Islet precursor cell (in vitro differentiated cells): ENCODE data around the gene CLEC2D.
"Not testable (repeated sequence)": the region's sequence is repeated elsewhere in the genome, so short reads cannot be mapped to it uniquely, and the experiment has no call there.

Experiments
- DNase-seq: peaks from one replicate; pipeline ENCODE4 v3.0.0-alpha.2; 2018

The CLEC2D gene

GRCh38 chr12:9669534-9669933, at the start of gene CLEC2D:
Gene CLEC2D (plus strand): TSS chr12:9669713. CDS start chr12:9669735, 22 bp downstream.
- no peak for DNase-seq

- DNase-seq, result no peak
Measured at GRCh38 chr12:9625019-9625418, 44.5 kb upstream of the CLEC2D start.

GRCh38 chr12:9626291-9626690, 43.2 kb upstream of the CLEC2D start:
- no peak for DNase-seq

GRCh38 chr12:9626821-9627220, 42.7 kb upstream of the CLEC2D start:
- DNase-seq, result no peak

DNA sequence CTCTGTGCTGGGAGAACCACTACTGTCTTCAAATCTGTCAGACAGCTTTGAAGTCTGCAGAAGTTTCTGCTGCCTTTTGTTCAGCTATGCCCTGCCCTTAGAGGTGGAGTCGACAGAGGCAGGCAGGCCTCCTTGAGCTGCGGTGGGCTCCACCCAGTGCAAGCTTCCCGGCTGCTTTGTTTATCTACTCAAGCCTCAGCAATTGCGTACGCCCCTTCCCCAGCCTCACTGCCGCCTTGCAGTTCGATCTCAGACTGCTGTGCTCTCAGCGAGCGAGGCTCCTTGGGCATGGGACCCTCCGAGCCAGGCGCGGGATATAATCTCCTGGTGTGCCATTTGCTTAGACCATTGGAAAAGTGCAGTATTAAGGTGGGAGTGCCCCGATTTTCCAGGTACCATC, 36.7 kb upstream of the CLEC2D start:
- DNase-seq, result no peak

DNA sequence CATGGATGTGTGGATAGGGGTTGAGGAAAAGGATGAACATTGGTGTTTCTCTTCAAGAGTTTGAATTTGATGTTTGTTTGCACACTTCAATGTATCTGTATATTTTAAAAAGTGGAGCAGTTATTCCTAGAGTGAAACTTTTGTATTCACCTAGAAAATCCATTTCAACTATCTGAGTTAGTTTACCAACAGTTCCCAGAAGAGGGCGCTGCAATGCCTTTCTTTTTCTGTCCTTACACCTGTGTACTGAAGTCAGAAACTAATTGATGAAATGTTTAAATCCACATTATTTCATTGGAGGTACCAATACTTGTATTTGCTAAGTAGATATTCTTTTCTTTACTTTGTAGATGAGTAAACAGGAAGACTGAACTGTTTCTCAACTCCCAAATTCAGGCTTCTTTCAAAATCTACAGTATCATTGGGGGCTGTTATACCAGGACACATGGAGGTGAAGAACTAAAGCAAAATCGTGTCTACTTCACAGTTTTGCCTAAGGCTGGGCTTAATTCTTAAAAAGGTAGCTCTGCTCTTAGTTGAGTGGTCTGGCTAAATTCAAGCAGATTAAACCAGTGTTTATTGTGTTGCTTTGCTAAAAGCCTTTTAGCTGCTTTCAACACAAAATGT, 35.2 kb upstream of the CLEC2D start:
- peak; percentile 60 for DNase-seq

DNA sequence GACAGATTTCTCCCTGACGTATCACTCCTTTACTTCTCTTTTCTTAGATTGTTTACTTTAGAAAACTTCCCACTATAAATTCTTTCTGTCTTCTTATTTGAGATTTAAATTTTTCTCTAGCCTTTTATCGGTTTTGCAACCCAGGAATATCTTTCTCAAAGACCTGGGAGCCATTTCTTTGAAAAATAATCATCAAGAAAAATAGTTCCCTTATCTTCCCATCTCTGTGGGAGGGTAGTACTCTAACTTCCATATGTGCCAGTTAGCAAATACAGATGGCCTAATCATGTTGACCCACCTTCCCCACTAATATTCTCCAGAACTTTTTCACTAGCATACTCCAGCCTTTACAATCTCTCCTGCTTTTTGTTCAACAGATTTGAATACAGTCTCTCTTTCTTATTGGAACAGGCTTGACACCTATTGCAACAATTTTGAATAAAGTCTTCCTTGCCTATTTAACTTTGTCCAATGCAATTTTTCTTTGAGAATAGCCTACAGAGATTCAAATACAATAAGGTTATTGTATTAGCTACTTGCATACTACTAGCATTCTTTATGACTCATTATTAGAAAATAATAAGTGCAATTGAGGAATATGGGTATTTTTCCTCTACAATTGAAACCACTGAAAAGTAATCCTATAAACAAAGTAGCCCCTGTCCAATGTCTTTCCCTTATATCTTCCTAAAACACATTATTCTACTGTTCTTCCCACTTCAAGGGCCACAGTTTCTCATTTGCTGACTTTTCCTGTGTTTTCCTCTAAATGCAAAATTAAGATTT, 34.4 kb upstream of the CLEC2D start:
- DNase-seq, result no peak

DNA sequence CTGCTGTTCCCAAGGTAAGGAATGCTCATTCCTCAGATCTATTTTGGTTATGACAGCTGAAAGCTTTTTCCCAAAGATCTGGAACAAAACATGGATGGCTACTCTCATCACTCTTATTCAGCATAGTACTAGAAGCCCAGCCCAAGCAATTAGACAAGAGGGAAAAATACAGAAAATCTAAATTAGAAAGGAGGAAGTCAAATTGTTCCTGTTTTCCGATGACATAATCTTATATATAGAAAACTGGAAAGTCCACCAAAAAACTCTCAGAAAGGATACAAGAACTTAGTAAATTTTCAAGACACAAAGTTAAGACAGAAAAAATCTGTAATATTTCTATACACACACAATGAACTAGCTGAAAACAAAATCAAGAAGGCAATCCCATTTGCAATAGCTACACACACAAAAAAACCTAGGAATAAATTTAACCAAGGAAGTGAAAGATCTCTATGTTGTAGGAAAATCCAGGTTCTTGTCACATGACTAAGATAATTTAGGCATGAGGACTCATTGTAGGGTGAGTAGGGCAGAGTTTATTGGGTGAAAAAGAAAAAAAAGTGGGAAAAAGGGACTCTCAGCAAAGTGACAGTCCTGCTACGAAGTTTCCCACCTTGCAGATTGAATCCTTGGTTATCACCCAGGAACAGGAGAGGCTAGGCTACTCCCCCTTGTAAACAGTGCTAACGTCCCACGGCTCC, 33.2 kb upstream of the CLEC2D start:
- no peak for DNase-seq

GRCh38 chr12:9636851-9637206, 32.7 kb upstream of the CLEC2D start:
- DNase-seq, result no peak

- no peak for DNase-seq
Measured at GRCh38 chr12:9640024-9640423, 29.5 kb upstream of the CLEC2D start.

GRCh38 chr12:9642606-9643265, 26.8 kb upstream of the CLEC2D start:
- no peak for DNase-seq

- no peak for DNase-seq
Measured at GRCh38 chr12:9643266-9643660, 26.2 kb upstream of the CLEC2D start.

- not testable (repeated sequence) for DNase-seq
Measured at GRCh38 chr12:9644985-9645551, 24.4 kb upstream of the CLEC2D start.

DNA sequence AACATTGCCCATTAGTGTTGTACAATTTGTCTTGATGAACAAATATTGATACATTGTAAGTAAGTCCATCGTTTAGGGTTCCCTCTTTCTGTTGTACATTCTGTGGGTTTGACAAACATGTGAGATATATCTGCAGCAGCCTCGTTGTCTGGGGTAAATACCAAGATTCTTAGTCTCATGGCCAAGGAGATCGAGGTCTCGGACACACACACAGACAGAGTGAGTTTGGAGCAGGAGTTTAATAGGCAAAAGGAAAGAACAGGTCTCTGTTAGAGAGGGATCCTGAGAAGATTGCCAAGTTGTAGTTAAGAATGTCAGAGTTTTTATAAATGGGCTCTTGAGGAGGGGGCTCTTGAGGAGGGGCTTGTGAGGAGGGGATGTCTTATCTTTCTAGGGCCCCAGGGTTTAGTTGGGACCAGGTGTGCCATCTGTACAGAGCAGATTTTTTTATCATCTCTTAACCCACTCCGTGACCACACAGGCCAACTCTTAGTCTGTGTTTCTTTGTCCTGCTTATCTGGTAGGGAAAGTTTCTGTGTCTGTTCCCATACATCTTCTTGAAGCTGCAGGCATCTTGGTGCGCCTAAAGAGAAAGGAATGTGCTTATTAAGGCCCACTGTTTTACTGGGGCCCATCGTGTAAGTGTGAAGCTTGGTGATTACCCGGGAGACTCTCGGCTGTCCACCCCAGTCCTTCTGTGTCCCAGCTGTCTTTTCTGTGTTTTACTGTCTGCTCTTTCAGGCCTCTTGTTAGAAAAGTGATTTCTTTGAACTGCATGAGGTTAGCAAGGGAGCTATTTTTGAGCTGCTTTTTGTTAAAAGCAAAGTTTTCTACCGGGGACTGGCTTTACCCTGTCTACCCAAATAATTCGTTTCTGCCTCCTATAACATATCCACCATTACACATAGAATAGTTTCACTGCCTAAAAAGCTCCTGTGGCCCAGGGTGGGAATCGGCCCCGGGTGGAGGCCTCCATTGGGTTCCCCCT, 22.4 kb upstream of the CLEC2D start:
- peak; percentile 85 for DNase-seq

DNA sequence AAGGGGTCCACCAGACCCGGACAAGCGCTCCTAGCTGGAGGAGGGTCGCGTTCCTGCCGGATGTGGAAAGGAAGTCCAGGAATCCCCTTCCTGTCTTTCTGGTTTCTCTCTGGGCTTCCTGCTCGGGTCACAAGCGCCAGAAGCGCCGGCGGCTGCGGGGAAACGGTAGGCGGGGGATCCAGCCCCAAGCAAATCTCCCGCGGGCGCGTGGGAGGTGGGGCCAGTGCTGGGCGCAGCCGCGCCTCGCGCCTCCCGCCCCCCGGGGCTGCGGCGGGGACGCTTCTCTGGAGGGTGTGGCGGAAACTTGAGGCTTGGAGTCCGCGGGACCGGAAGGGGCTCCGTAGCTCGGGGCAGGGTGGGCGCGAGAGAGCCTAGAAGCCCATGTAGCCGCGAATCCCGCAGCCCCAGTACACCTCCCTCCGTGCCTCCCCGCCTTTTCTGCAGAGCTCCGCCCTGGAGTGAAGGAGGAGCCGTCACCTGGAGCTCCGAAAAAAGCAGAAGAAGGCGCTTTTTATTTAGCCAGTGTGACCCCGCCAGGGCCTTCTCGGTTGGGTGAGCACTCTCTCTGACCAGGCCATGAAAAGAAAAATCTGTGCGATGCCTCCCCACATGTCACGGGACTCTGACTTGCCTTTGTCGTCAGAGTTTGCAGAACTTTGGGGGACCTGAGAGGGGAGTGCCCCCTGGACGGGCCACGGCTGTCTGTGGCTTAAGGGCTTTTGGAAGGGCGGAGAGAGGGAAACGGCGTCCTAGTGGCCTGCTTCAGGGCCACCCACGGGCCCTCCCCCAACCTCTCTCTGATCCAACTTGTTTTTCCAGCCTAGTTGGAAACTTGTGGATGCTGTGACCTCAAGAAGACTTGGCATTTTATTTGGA, 21.4 kb upstream of the CLEC2D start:
- DNase-seq, result peak; percentile 97

DNA sequence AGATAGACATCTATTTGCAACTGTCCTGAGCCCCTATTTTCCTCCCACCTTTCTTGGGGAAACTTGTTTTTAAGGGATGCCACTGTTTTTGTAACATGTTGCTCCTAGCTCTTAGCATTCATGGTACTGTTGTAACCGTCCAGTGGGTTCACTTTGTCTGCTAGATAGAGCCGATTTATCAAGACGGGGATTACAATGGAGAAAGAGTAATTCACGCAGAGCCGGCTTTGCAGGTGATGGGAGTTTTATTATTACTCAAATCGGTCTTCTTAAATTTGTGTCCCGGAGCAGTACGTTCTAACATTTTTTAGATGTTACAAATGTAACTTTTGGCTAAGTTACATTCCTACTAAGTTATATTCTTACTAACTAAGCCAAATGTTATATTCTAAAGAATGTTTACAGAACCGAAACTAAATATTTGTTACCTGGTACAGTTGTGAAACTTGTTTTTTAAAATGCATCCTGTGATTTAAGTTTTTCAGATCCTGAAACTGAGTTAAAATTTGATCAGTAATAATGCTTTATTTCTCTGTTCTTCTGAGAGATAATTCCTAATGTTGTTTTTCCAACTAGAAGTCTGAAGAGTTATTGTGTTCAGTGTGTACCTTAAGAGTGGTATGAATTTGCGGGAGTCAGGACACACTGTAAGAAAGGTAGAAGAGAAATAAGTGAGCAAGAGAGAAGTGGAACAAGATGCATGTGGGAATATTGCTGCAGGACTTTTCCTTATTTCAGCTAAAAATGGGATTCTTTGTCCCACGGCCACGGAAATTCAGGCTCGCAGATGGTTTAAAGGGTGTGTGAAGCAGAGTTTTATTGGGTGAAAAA, 20.6 kb upstream of the CLEC2D start:
- DNase-seq, result no peak

DNA sequence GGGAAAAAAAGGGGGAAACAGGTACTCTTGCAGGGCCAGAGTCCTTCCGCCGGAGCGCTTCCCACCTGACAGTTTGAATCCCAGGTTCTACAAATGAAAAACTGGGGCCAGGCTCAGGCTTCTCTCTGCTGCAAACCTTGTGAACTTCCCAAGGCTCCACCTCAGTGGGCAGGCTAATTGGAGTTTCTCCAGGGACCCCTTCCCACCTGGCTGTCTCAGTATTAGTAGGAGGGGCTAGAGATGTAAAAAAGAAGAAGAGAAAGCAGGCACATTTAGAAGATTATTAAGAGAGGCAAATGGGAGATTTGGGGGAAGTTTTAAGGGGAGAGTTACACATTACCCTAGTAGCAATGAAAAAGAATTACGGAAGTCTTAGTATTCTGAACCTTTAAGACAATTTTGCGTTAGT, 20.0 kb upstream of the CLEC2D start:
- DNase-seq, result peak; percentile 80

DNA sequence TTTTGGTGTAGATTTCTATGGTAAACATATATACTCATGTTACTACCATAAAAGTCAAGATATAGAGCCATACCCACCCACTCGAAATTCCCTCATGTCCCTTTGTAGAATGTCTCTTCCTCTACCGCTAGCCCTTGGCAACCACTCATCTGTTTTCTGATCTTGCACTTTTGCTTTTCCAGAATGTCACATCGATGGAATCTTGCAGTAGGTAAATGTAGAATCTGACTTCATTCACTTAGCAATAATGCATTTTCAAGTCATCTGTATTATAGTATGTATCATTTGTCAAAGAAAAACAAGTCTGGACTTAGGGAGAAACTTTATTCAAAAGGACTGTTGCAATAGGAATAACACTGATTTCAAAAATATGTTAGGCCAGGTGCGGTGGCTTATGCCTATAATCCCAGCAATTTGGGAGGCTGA, 19.3 kb upstream of the CLEC2D start:
- no peak for DNase-seq

GRCh38 chr12:9651265-9651729, 18.2 kb upstream of the CLEC2D start:
- DNase-seq, result no peak

GRCh38 chr12:9660046-9660445, 9.5 kb upstream of the CLEC2D start:
- no peak for DNase-seq
